Subcutaneous abdominal adipose tissue (tissue), 5 donors: Measurements from ENCODE around the gene DEUP1.
"Not testable (repeated sequence)": the region's sequence is repeated elsewhere in the genome, so short reads cannot be mapped to it uniquely, and the experiment has no call there.

Experiments
- H3K27ac ChIP-seq: one replicate; pipeline ENCODE4 v1.7.0; 2013; ENCODE audit warnings: low read depth, mild to moderate bottlenecking, inconsistent platforms, low read length, moderate library complexity
- H3K27me3 ChIP-seq, 5 donors: one replicate each; pipeline ENCODE4 v1.7.0; 2013; ENCODE audit warnings: low read length in 5 of 5, inconsistent platforms in 1 of 5; ENCODE audit not compliant: control insufficient read depth in 5 of 5, insufficient read depth in 4 of 5
- H3K36me3 ChIP-seq, 5 donors: one replicate each; pipeline ENCODE4 v1.7.0; 2013; ENCODE audit warnings: low read length in 5 of 5; ENCODE audit not compliant: control insufficient read depth in 5 of 5, insufficient read depth in 5 of 5
- H3K4me1 ChIP-seq, 5 donors: one replicate each; pipeline ENCODE4 v1.7.0; 2013; ENCODE audit warnings: low read length in 5 of 5, mild to moderate bottlenecking in 3 of 5, moderate library complexity in 1 of 5; ENCODE audit not compliant: control insufficient read depth in 5 of 5, insufficient read depth in 5 of 5
- H3K4me3 ChIP-seq, 5 donors: one replicate each; pipeline ENCODE4 v1.7.0; 2013; ENCODE audit warnings: low read length in 5 of 5, low read depth in 1 of 5
- H3K9ac ChIP-seq, 5 donors: one replicate each; pipeline ENCODE4 v1.7.0; 2013; ENCODE audit warnings: low read length in 5 of 5, mild to moderate bottlenecking in 4 of 5, moderate library complexity in 3 of 5
- H3K9me3 ChIP-seq, 5 donors: one replicate each; pipeline ENCODE4 v1.7.0; 2013; ENCODE audit warnings: low read length in 5 of 5; ENCODE audit not compliant: control insufficient read depth in 5 of 5
- donor health status: healthy.
- donor health status: healthy.
- donor health status: healthy.
- donor health status: healthy.
- donor health status: healthy.

The DEUP1 gene

GRCh38 chr11:93303689-93304088 is 26.9 kb upstream of the DEUP1 start:
- Histone ChIP-seq H3K36me3 (no peaks in the 10 kb centered on the region), H3K27me3 (no peaks in the 10 kb centered on the region), H3K9me3 (peaks cover 0 to 3% (median 0%) of the 10 kb centered on the region in 5 donors), H3K4me1 (no peaks in the 10 kb centered on the region), H3K4me3 (no peak overlapping the region), H3K27ac (no peak overlapping the region), H3K9ac (no peak overlapping the region)

- H3K9me3 ChIP-seq: peaks cover 7 to 33% (median 16%) of the 10 kb centered on the region in 5 donors
- H3K4me3 ChIP-seq, H3K36me3 ChIP-seq, H3K9ac ChIP-seq, H3K4me1 ChIP-seq, H3K27me3 ChIP-seq, H3K27ac ChIP-seq: not testable (repeated sequence)
These were observed 16.1 kb upstream of the DEUP1 start for GRCh38 chr11:93314399-93314798.

- Histone ChIP-seq H3K27ac (no peak overlapping the region), H3K9ac (no peak overlapping the region)
These were observed 11.2 kb upstream of the DEUP1 start for GRCh38 chr11:93319224-93319839.

DNA sequence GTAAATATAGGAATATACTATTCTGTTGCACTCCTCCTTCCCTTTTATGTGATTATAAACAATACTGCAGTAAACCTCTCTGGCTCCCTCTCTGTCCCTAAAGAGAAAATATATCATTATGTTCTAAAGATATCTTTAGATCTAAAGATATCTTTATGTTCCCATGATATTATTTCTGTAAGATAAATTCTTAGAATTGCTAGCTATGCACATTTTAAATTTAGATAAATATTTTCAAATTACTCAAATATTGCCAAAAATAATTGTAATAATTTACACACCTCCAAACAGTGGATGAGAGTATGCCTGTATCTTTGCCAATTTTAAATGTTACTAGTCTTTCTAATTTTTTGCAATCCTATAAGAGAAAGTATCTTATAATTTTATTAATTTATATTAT is 10.3 kb upstream of the DEUP1 start:
- no peak overlapping the region for H3K4me3 ChIP-seq
- H3K9ac ChIP-seq: no peak overlapping the region
- H3K27me3 ChIP-seq: no peaks in the 10 kb centered on the region
- H3K4me1 ChIP-seq: no peaks in the 10 kb centered on the region
- peaks cover 0 to 19% (median 6%) of the 10 kb centered on the region in 5 donors for H3K9me3 ChIP-seq
- no peaks in the 10 kb centered on the region for H3K36me3 ChIP-seq
- no peak overlapping the region for H3K27ac ChIP-seq

More at GRCh38 chr11:93319224-93319839, 11.2 kb upstream of the DEUP1 start:
- peaks cover 3 to 25% (median 6%) of the 10 kb centered on the region in 5 donors for H3K9me3 ChIP-seq
- no peaks in the 10 kb centered on the region for H3K4me1 ChIP-seq
- no peaks in the 10 kb centered on the region for H3K27me3 ChIP-seq
- no peaks in the 10 kb centered on the region for H3K36me3 ChIP-seq
- no peak overlapping the region for H3K4me3 ChIP-seq

DNA sequence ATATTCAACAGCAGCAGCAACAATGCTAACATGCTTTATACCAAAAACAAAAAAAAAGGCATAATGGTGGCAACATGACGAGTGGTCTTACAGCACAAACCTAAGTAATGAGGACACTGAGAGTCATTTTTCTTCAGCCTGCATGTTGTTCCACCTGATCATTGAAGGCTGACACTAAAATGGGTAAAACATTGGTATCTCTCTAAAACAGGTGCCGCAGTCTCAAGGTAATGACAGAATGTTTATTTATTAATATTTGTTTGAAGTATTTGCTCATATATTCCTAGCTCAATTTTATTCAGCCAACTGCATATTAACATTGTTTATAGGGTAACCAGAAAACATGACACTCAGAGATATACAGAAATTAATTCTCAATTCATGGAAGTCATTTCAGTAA is 8.3 kb upstream of the DEUP1 start:
- Histone ChIP-seq H3K4me1 (no peaks in the 10 kb centered on the region), H3K9me3 (peaks cover 0 to 14% (median 5%) of the 10 kb centered on the region in 5 donors), H3K36me3 (no peaks in the 10 kb centered on the region), H3K27ac (no peak overlapping the region), H3K27me3 (no peaks in the 10 kb centered on the region), H3K9ac (no peak overlapping the region), H3K4me3 (no peak overlapping the region)

DNA sequence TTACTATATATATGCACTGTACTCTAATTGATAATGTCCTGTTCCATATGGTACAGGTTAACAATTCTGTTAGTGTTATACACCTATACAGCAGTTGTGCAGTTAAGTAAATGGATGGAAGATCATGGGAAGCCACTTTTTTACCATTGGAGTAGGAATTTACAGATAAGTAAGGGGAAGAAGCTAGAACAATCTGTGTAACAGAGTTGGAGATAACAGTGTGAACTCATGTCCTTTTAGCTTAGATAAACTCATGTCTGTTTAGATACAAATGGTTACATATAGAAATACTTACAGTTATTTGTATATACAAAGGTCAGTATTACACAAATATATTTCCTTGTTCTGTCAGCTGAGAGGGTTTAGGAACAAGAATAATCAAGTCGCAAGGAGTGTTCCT is 6.8 kb upstream of the DEUP1 start:
- peaks cover 0 to 7% (median 3%) of the 10 kb centered on the region in 5 donors for H3K9me3 ChIP-seq
- H3K9ac ChIP-seq: no peak overlapping the region
- H3K27ac ChIP-seq: no peak overlapping the region
- H3K36me3 ChIP-seq: no peaks in the 10 kb centered on the region
- H3K27me3 ChIP-seq: no peaks in the 10 kb centered on the region
- no peaks in the 10 kb centered on the region for H3K4me1 ChIP-seq
- no peak overlapping the region for H3K4me3 ChIP-seq

GRCh38 chr11:93324500-93324899 is 6.0 kb upstream of the DEUP1 start:
- Histone ChIP-seq H3K4me1 (no peaks in the 10 kb centered on the region), H3K27me3 (no peaks in the 10 kb centered on the region), H3K36me3 (no peaks in the 10 kb centered on the region), H3K9ac (no peak overlapping the region), H3K27ac (no peak overlapping the region), H3K4me3 (no peak overlapping the region), H3K9me3 (peaks cover 0 to 2% (median 0%) of the 10 kb centered on the region in 5 donors)

GRCh38 chr11:93326681-93327080 is 3.9 kb upstream of the DEUP1 start:
- Histone ChIP-seq H3K27me3 (peaks cover 0 to 17% (median 3%) of the 10 kb centered on the region in 5 donors), H3K36me3 (no peaks in the 10 kb centered on the region), H3K9me3 (no peaks in the 10 kb centered on the region), H3K4me1 (peaks cover 0 to 10% (median 9%) of the 10 kb centered on the region in 5 donors), H3K4me3 (no peak overlapping the region), H3K27ac (no peak overlapping the region), H3K9ac (no peak overlapping the region)

DNA sequence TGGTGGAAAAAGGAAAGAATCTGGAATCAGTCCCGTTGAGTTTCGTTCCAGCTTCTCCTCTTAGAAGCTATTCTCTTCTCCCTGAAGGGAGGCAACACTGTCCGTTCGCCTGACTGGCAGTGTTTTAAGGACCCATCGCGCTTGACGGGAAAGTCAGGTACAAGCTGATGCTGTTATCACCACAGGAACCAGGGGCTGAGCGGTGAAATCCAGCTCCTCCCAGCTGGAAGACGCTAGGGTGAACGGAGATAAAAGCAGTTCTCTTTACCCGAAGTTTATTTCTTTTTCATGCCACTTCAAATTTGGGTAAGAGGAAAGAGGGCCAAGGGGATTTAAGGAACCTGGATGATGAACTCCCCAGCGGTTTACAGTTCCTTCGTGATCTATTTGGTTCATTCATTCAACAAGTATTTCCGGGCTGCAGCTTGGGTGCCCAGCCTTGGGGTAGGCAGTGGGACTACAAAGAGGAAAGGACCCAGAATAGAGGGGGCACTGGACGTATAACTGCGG is 551 bp upstream of the DEUP1 start:
- Histone ChIP-seq H3K36me3 (no peaks in the 10 kb centered on the region), H3K27me3 (peaks cover 0 to 18% (median 7%) of the 10 kb centered on the region in 5 donors), H3K27ac (no peak overlapping the region), H3K9ac (no peak overlapping the region), H3K4me3 (peak overlapping the region; percentile 15 to 55 (median 43)), H3K9me3 (no peaks in the 10 kb centered on the region), H3K4me1 (peaks cover 0 to 10% (median 9%) of the 10 kb centered on the region in 5 donors)

- H3K9me3 ChIP-seq: no peaks in the 10 kb centered on the region
- H3K4me1 ChIP-seq: no peaks in the 10 kb centered on the region
- no peak overlapping the region for H3K4me3 ChIP-seq
- no peaks in the 10 kb centered on the region for H3K36me3 ChIP-seq
- H3K27ac ChIP-seq: no peak overlapping the region
- no peak overlapping the region for H3K9ac ChIP-seq
- no peaks in the 10 kb centered on the region for H3K27me3 ChIP-seq
These were observed 9.7 kb downstream of the DEUP1 start for GRCh38 chr11:93340223-93340622.
